Neural cell (in vitro differentiated cells): Measurements from ENCODE around the gene FCN2.

Experiments
- POLR2AphosphoS5 ChIP-seq: IDR thresholded peaks from 2 replicates; pipeline ENCODE4 v1.6.1; 2012
- RAD21 ChIP-seq: fragments of 450-650 bp; conservative IDR thresholded peaks from 2 replicates; pipeline ENCODE4 v1.6.1; 2014; ENCODE audit warnings: antibody characterized with exemption, mild to moderate bottlenecking, moderate library complexity
- SMC3 ChIP-seq: fragments of 450-650 bp; conservative IDR thresholded peaks from 2 replicates; pipeline ENCODE4 v1.6.1; 2014; ENCODE audit warnings: antibody characterized with exemption, mild to moderate bottlenecking, moderate library complexity; ENCODE audit not compliant: poor library complexity
- TF ChIP-seq, protein P1 (sequence below): fragments of 450-650 bp; IDR thresholded peaks from 2 replicates; pipeline ENCODE4 v1.5.1; 2014; ENCODE audit warnings: antibody characterized with exemption, mild to moderate bottlenecking, moderate library complexity; ENCODE audit not compliant: poor library complexity, severe bottlenecking
- TF ChIP-seq, protein P2 (sequence below): IDR thresholded peaks from 2 replicates; pipeline ENCODE4 v1.6.1; 2012; ENCODE audit warnings: borderline replicate concordance

DNA sequence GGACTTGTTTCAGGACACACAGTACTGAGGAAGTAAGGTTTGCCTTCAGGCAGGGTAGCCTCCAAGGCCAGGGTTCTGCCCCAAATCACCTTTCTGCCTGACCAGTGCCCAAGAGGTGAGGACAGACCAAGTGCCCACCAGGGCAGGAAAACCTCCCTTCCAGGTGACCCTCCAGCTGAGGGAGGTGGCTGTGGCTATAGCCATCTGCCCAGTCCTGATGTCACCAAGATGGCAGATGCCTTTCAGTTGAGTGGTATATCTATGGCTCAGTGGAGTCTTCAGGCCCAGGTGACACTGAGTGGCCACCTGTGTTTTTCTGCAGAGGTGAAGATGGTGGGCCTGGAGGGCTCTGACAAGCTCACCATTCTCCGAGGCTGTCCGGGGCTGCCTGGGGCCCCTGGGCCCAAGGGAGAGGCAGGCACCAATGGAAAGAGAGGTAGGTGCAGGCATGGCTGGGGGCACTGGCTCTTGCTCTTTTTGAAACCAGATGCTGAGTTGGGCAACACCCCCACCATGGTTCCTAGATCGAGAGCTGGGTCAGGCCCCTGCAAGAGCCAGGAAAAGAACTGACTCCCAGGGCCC is 1.7 kb downstream of the FCN2 start:
- TF ChIP-seq POLR2AphosphoS5 (no peak), SMC3 (no peak), RAD21 (no peak)
- TF ChIP-seq, protein P1, sequence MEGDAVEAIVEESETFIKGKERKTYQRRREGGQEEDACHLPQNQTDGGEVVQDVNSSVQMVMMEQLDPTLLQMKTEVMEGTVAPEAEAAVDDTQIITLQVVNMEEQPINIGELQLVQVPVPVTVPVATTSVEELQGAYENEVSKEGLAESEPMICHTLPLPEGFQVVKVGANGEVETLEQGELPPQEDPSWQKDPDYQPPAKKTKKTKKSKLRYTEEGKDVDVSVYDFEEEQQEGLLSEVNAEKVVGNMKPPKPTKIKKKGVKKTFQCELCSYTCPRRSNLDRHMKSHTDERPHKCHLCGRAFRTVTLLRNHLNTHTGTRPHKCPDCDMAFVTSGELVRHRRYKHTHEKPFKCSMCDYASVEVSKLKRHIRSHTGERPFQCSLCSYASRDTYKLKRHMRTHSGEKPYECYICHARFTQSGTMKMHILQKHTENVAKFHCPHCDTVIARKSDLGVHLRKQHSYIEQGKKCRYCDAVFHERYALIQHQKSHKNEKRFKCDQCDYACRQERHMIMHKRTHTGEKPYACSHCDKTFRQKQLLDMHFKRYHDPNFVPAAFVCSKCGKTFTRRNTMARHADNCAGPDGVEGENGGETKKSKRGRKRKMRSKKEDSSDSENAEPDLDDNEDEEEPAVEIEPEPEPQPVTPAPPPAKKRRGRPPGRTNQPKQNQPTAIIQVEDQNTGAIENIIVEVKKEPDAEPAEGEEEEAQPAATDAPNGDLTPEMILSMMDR = no peak
- TF ChIP-seq, protein P2, sequence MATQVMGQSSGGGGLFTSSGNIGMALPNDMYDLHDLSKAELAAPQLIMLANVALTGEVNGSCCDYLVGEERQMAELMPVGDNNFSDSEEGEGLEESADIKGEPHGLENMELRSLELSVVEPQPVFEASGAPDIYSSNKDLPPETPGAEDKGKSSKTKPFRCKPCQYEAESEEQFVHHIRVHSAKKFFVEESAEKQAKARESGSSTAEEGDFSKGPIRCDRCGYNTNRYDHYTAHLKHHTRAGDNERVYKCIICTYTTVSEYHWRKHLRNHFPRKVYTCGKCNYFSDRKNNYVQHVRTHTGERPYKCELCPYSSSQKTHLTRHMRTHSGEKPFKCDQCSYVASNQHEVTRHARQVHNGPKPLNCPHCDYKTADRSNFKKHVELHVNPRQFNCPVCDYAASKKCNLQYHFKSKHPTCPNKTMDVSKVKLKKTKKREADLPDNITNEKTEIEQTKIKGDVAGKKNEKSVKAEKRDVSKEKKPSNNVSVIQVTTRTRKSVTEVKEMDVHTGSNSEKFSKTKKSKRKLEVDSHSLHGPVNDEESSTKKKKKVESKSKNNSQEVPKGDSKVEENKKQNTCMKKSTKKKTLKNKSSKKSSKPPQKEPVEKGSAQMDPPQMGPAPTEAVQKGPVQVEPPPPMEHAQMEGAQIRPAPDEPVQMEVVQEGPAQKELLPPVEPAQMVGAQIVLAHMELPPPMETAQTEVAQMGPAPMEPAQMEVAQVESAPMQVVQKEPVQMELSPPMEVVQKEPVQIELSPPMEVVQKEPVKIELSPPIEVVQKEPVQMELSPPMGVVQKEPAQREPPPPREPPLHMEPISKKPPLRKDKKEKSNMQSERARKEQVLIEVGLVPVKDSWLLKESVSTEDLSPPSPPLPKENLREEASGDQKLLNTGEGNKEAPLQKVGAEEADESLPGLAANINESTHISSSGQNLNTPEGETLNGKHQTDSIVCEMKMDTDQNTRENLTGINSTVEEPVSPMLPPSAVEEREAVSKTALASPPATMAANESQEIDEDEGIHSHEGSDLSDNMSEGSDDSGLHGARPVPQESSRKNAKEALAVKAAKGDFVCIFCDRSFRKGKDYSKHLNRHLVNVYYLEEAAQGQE = no peak
